Activated T-helper 1 cell treated with anti-CD3 and anti-CD28 coated beads, Interleukin-12 subunit alpha, Interleukin-12 subunit beta, Interleukin-2, Interleukin-4 antibody, amounts not matched to agents 30 ng/mL and 10 ng/mL and 1 ng/mL, durations not matched to agents 14 hours and 24 hours and 36 hours (primary cell): ENCODE data around the gene MRGPRF. TPM values are rescaled to one million over a fixed set of nuclear protein-coding genes. Genes with fewer than 3 reads are reported as not detected.

Experiments
- DNase-seq: peaks from one replicate; pipeline ENCODE4 v3.0.0; 2021; ENCODE audit warnings: low spot score
- H3K27ac Mint-ChIP-seq: one replicate; pipeline ENCODE4 v1.8.0; 2021; ENCODE audit warnings: mild to moderate bottlenecking, mixed read lengths
- H3K27me3 Mint-ChIP-seq: one replicate; pipeline ENCODE4 v1.8.0; 2022; ENCODE audit warnings: mild to moderate bottlenecking, moderate library complexity, mixed read lengths; ENCODE audit not compliant: insufficient read depth
- H3K36me3 Mint-ChIP-seq: one replicate; pipeline ENCODE4 v1.8.0; 2021; ENCODE audit warnings: low read depth, mixed read lengths
- H3K4me1 Mint-ChIP-seq: one replicate; pipeline ENCODE4 v1.8.0; 2021; ENCODE audit warnings: low read depth, mixed read lengths
- H3K4me3 Mint-ChIP-seq: one replicate; pipeline ENCODE4 v1.8.0; 2021; ENCODE audit warnings: mild to moderate bottlenecking, moderate library complexity, mixed read lengths
- H3K9me3 Mint-ChIP-seq: one replicate; pipeline ENCODE4 v1.8.0; 2021; ENCODE audit warnings: mixed read lengths
- intact Hi-C: fragments of 100-400 bp; cut with micrococcal nuclease; formaldehyde crosslinking; loops from one replicate; pipeline ENCODE4 v1.15.1; 2024
- total RNA-seq: library from RNA; stranded (reverse); gene quantifications from 2 replicates; pipeline ENCODE4 v1.2.3, GENCODE V29; 2022

The MRGPRF gene
- total RNA-seq, 1 donor from 2014 or later: not detected

DNA sequence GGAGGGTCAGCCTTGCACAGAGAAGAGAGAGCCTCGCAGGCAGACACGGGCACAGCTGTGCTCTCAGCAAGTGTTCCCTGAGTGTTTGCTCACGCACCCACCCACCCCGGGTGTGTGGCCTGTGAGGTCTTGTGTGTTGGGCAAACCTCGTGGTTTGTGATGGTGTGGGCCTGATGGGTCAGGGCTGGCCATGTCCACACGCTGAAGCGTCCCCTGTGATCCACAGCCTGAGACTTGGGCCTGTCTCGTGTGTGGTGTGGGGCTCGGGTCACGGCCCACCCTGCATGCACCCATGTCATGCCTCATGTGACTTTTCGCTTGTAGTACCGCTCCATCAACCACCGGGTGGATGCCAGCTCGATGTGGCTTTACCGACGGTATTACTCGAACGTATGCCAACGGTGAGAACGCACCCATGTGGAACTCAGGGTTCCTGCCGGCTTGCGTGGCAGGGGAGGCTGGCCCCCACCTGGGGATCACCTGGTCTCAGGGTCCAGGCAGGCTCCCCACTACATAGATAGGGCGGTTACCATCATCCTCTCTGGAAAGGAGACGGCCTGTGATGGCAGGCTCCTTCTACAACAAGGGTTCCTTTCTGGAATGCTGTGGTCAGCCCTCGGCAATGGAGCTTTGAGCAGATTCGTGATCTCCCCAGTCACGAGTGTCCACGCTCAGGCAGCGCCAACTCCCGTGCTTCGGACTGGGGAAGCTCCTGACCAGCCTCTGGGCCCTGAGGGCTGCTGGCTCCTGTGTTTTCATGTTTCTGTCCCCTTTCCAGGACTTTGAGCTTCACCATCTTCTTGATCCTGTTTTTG lies 41.6 kb upstream of the MRGPRF start:
- H3K4me3 Mint-ChIP-seq: no peak overlapping the region

GRCh38 chr11:69053546-69054396 lies 40.7 kb upstream of the MRGPRF start:
- intact Hi-C loops: no loop called here
- Mint-ChIP-seq H3K4me1 (peaks cover 5% of the 10 kb centered on the region), H3K9me3 (no peaks in the 10 kb centered on the region)

More for the DNA sequence above, 41.6 kb upstream of the MRGPRF start:
- H3K27ac Mint-ChIP-seq: no peak overlapping the region
- intact Hi-C loops: no loop called here
- H3K36me3 Mint-ChIP-seq: peaks cover 1% of the 10 kb centered on the region
- H3K4me1 Mint-ChIP-seq: peaks cover 3% of the 10 kb centered on the region
- no peaks in the 10 kb centered on the region for H3K27me3 Mint-ChIP-seq
- no peaks in the 10 kb centered on the region for H3K9me3 Mint-ChIP-seq
- DNase-seq: no peak

GRCh38 chr11:69053169-69053477 lies 40.1 kb upstream of the MRGPRF start:
- DNase-seq: no peak
- intact Hi-C loops: no loop called here
- H3K4me1 Mint-ChIP-seq: peaks cover 10% of the 10 kb centered on the region
- H3K4me3 Mint-ChIP-seq: no peak overlapping the region
- no peaks in the 10 kb centered on the region for H3K27me3 Mint-ChIP-seq
- H3K9me3 Mint-ChIP-seq: no peaks in the 10 kb centered on the region
- H3K36me3 Mint-ChIP-seq: peaks cover 1% of the 10 kb centered on the region
- H3K27ac Mint-ChIP-seq: peak overlapping the region; percentile 18

More at GRCh38 chr11:69053546-69054396, 40.7 kb upstream of the MRGPRF start:
- no peak for DNase-seq
- H3K4me3 Mint-ChIP-seq: no peak overlapping the region
- H3K36me3 Mint-ChIP-seq: peaks cover 1% of the 10 kb centered on the region
- no peaks in the 10 kb centered on the region for H3K27me3 Mint-ChIP-seq
- H3K27ac Mint-ChIP-seq: peak overlapping the region; percentile 18

DNA sequence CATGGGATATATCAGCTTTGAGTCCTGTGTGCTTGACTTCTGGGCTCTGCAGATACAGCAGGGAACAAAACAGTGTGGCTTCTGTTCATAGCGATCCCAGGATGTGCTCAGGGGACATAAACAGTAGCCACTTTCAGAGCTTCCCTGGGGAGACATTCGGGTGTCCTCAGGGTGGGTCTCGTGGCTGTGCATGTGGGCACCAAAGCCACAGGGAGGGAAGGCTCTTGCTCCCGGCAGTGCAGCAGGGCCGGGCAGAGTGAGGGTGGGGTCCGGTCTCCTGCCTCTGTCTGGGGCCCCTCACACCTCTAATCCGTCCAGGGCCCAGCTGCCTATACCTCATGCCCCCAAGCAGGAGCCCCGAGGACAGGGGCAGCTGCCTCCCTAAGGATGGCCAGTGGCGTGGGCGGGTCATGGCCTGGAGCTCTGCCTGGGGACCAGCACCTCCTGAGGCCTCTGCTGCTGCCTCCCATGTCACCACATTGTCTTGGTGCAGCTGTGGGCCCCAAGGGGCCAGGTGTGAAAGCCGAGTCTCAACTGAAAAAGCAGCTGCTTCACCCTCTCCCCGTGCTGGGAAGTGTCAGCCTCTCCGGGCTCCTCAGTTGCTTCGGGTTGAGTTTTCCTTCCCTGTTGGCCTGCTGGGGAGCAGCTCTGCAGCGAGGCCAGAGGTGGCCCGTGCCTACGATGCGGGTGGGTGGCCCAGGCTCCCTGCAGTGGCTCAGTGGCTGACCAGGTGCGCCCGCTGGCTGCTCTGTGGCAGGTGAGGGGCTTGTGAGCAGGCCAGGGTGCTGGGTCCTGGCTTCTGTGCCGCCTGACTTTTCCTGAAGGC lies 39.5 kb upstream of the MRGPRF start:
- H3K36me3 Mint-ChIP-seq: peaks cover 1% of the 10 kb centered on the region
- peaks cover 14% of the 10 kb centered on the region for H3K4me1 Mint-ChIP-seq
- H3K4me3 Mint-ChIP-seq: no peak overlapping the region
- intact Hi-C loops: no loop called here
- no peak for DNase-seq
- H3K9me3 Mint-ChIP-seq: no peaks in the 10 kb centered on the region
- H3K27me3 Mint-ChIP-seq: no peaks in the 10 kb centered on the region
- H3K27ac Mint-ChIP-seq: no peak overlapping the region

- H3K27me3 Mint-ChIP-seq: peaks cover 3% of the 10 kb centered on the region
- peaks cover 1% of the 10 kb centered on the region for H3K36me3 Mint-ChIP-seq
- peak overlapping the region; percentile 18 for H3K27ac Mint-ChIP-seq
- H3K4me3 Mint-ChIP-seq: no peak overlapping the region
- DNase-seq: no peak
- intact Hi-C loops: no loop called here
- peaks cover 14% of the 10 kb centered on the region for H3K4me1 Mint-ChIP-seq
- no peaks in the 10 kb centered on the region for H3K9me3 Mint-ChIP-seq
These were observed 38.6 kb upstream of the MRGPRF start for GRCh38 chr11:69051381-69052342.

DNA sequence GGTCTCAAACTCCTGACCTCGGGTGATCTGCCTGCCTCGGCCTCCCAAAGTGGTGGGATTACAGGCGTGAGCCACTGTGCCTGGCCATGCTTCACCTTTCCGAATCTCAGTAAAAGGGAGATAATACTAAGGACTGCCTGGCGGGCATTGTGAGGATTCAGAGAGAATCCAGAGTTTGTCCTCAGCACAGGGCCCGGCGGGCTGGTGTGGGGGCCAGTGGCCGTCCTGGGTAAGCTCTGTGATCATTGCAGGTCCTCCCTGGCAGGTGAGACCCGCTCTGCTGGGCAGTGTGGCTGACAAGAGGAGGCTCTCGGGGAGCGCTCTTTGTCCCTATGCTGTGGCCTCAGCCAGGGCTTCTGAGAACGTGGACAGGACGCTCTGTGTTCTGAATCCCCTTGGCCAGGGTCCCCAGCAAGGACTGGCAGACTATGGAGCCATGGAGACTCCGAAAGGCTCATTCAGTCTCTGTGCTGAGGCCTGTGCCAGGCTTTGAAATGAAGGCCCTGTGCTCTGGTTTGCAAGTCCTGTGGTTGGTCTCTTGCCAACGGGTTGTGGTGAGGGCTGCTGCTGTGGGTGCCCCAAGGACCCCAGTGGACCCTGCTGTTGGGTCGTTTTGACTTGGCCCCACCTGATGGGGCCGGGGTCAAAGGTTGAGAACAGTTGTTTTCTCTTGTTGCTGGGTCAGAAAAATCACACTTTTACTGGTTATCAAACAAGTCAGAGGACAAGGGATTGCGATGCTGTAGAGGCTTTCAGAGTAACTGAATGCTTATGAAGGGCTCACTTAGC lies 37.7 kb upstream of the MRGPRF start:
- Mint-ChIP-seq H3K4me1 (peaks cover 14% of the 10 kb centered on the region), H3K4me3 (peak overlapping the region; percentile 85), H3K27ac (peak overlapping the region; percentile 18), H3K36me3 (peaks cover 1% of the 10 kb centered on the region), H3K9me3 (no peaks in the 10 kb centered on the region), H3K27me3 (peaks cover 7% of the 10 kb centered on the region)
- no peak for DNase-seq
- intact Hi-C loops: no loop called here

- H3K27me3 Mint-ChIP-seq: peaks cover 11% of the 10 kb centered on the region
- H3K27ac Mint-ChIP-seq: peak overlapping the region; percentile 72
- no peaks in the 10 kb centered on the region for H3K36me3 Mint-ChIP-seq
- no peak for DNase-seq
- peaks cover 14% of the 10 kb centered on the region for H3K4me1 Mint-ChIP-seq
- H3K9me3 Mint-ChIP-seq: no peaks in the 10 kb centered on the region
- H3K4me3 Mint-ChIP-seq: peak overlapping the region; percentile 85
- intact Hi-C loops: loop anchor here (2.0 to 5.0 kb wide), 2 partner anchors 587 to 1153 kb away; partner anchors contain the start of genes FADD and PPP6R3
These were observed 36.4 kb upstream of the MRGPRF start for GRCh38 chr11:69049490-69049867.

DNA sequence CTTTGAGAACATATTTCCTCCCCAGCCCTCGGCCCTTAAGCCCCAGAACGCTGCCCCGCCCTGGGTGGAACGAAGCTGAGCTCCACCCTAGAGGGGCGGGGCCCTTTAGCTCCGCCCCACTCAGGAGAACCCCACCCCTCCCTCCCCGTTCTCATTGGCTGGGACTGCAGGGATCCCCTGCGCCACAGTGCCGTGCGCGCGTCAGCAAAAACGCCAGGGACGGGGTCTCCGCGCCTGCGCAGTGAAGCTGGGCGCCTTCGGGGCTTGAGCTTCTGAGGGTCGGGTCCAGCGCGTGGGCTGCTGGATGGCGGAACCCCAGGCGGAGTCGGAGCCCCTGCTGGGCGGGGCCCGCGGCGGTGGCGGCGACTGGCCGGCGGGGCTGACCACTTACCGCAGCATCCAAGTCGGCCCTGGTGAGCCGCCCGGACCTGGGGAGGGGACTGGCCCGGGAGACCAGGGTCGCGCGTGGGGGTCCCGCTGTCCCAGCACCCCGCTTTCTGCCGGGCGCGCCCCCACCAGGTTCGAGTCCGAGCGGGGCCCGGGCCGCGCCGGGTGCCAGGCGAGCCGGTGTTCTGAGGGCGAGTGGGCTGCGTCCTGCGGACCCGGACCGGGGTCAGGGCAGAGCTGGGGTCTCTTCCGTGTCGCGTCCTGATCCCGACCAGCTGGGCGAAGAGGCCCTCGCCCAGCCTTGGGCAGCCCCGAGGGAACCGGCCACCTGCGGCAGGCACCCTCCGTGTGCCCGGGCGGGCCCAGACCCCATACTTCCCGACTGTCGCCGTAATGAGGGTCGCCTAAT lies 35.8 kb upstream of the MRGPRF start, which contains the start of gene TPCN2:
Gene TPCN2, plus strand, starts transcription at position 239 of the 796 bp plus-strand sequence. Its CDS starts 66 bp downstream, at position 305.
- peak; percentile 91 for DNase-seq
- Mint-ChIP-seq H3K27ac (peak within 1 kb of the TSS; percentile 72), H3K4me3 (peak within 1 kb of the TSS; percentile 85), H3K27me3 (peaks cover 13% of the 10 kb centered on the region), H3K4me1 (peaks cover 14% of the 10 kb centered on the region), H3K36me3 (no peaks in the 10 kb centered on the region), H3K9me3 (no peaks in the 10 kb centered on the region)
- intact Hi-C loops: loop anchor here (1.0 to 5.0 kb wide), 7 partner anchors 145 to 1154 kb away; partner anchors contain the start of genes FADD, LTO1, PPP6R3 and TESMIN

GRCh38 chr11:69048031-69048693 lies 35.1 kb upstream of the MRGPRF start:
- Mint-ChIP-seq H3K27me3 (peaks cover 13% of the 10 kb centered on the region), H3K9me3 (no peaks in the 10 kb centered on the region), H3K27ac (peak overlapping the region; percentile 70), H3K4me1 (peaks cover 14% of the 10 kb centered on the region), H3K4me3 (peak overlapping the region; percentile 76), H3K36me3 (no peaks in the 10 kb centered on the region)
- no peak for DNase-seq
- intact Hi-C loops: loop anchor here (1.0 to 5.0 kb wide), 7 partner anchors 144 to 1155 kb away; partner anchors contain the start of genes FADD, LTO1, PPP6R3 and TESMIN
